ENCODE data around the gene AGTR1.

AGTR1 gene

DNA sequence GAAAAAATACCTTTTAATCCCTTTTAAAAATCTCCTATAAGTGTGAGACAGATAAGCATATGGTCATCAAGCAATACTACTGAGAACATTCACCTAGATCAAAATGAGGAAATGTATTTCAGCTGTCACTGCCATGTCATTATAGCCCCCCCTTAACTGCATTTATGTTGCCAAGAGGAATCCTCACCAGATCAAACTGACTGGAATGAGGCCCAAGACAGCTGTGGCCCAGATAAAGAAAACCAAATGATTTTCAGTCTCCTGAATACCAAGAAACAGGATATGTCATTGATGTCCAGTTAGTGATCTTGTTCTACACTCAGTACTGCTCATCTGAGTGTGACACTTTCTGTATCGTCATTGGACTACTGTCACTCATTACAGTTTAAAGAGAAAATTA, 94.8 kb downstream of the AGTR1 start:
- FAIRE-seq (no peak), DNase-seq (ENCODE audit: insufficient read length) (no peak)
- TF ChIP-seq TAF1 (IDR thresholded peaks at IDR 0.05; ENCODE audit: borderline replicate concordance, low read depth, low read length) (no peak), POLR2A (IDR thresholded peaks at IDR 0.05; ENCODE audit: low read depth, low read length) (no peak), POLR2AphosphoS5 (IDR thresholded peaks at IDR 0.05; ENCODE audit: low read depth, low read length) (no peak)

Measured in GM12892 (cell line).